Hepatocyte (in vitro differentiated cells): Measurements from ENCODE around the gene ANO10. TPM values are rescaled to one million over a fixed set of nuclear protein-coding genes. Genes with fewer than 3 reads are reported as not detected.

Experiments used
- DNase-seq: peaks from one replicate; pipeline ENCODE4 v3.0.0-alpha.2; 2016; ENCODE audit warnings: low spot score
- H2AFZ ChIP-seq: fragments of 200-600 bp; sonication (generic); 2 replicates; pipeline ENCODE4 v1.6.0; 2016; ENCODE audit warnings: antibody characterized with exemption, mild to moderate bottlenecking
- H3K27ac ChIP-seq: fragments of 200-600 bp; sonication (generic); 2 replicates; pipeline ENCODE4 v1.5.1; 2016; ENCODE audit warnings: mild to moderate bottlenecking
- H3K27me3 ChIP-seq: fragments of 200-600 bp; sonication (generic); 2 replicates; pipeline ENCODE4 v1.6.1; 2016
- H3K36me3 ChIP-seq: fragments of 200-600 bp; sonication (generic); replicated peaks from 2 replicates; pipeline ENCODE4 v1.5.1; 2016; ENCODE audit warnings: low read depth; ENCODE audit not compliant: insufficient read depth
- H3K4me1 ChIP-seq: fragments of 200-600 bp; sonication (generic); 2 replicates; pipeline ENCODE4 v1.5.1; 2016; ENCODE audit warnings: mild to moderate bottlenecking, moderate library complexity; ENCODE audit not compliant: insufficient read depth
- H3K4me2 ChIP-seq: fragments of 200-600 bp; sonication (generic); 2 replicates; pipeline ENCODE4 v1.6.0; 2016
- H3K4me3 ChIP-seq: fragments of 200-600 bp; sonication (generic); 2 replicates; pipeline ENCODE4 v1.5.1; 2016; ENCODE audit warnings: mild to moderate bottlenecking
- H3K79me2 ChIP-seq: fragments of 200-600 bp; sonication (generic); 2 replicates; pipeline ENCODE4 v1.6.0; 2017; ENCODE audit warnings: mild to moderate bottlenecking
- H3K9me2 ChIP-seq: fragments of 200-600 bp; sonication (generic); replicated peaks from 2 replicates; pipeline ENCODE4 v1.6.0; 2017; ENCODE audit warnings: mild to moderate bottlenecking; ENCODE audit not compliant: insufficient read depth
- H3K9me3 ChIP-seq: fragments of 200-600 bp; sonication (generic); 2 replicates; pipeline ENCODE4 v1.5.1; 2016; ENCODE audit warnings: low read depth, mild to moderate bottlenecking
- H4K20me1 ChIP-seq: fragments of 200-600 bp; sonication (generic); 2 replicates; pipeline ENCODE4 v1.6.0; 2016; ENCODE audit warnings: mild to moderate bottlenecking; ENCODE audit not compliant: insufficient read depth, poor library complexity, severe bottlenecking
- EZH2 ChIP-seq: fragments of 200-600 bp; sonication (generic); IDR thresholded peaks from 2 replicates; pipeline ENCODE4 v1.6.1; 2016; ENCODE audit warnings: antibody characterized with exemption, mild to moderate bottlenecking, borderline replicate concordance
- EZH2phosphoT487 ChIP-seq: fragments of 200-600 bp; sonication (generic); IDR thresholded peaks from one replicate; pipeline ENCODE4 v1.6.1; 2018; ENCODE audit warnings: antibody characterized with exemption, mild to moderate bottlenecking, low read depth, moderate library complexity; ENCODE audit not compliant: unreplicated experiment, severe bottlenecking
- WGBS: methylation state at CpG from one replicate; pipeline ENCODE4 v1.1.6; 2016; ENCODE audit warnings: low lambda C conversion rate; ENCODE audit errors: missing lambda C conversion rate; 5-methylcytosine and 5-hydroxymethylcytosine counted together
- polyA plus RNA-seq: library from polyadenylated mRNA; unstranded; fragments of >200 nt; fragmentation: Nextera tagmentation; extraction: Ambion mirVana; gene quantifications from 2 replicates; pipeline ENCODE4 v1.2.1, GENCODE V29; 2016
- total RNA-seq: library from RNA; depleted of rRNA; stranded (reverse); fragments of >200 nt; gene quantifications from 2 replicates; pipeline ENCODE4 v1.2.3, GENCODE V29; 2014
- TF ChIP-seq, protein P1 (sequence below): fragments of 200-600 bp; sonication (generic); IDR thresholded peaks from 2 replicates; pipeline ENCODE4 v1.5.1; 2016; ENCODE audit warnings: antibody characterized with exemption, mild to moderate bottlenecking; ENCODE audit not compliant: poor library complexity

ANO10 gene
- total and polyA plus RNA-seq, 2 experiments from 2014 or later: 28.5 to 33.5 TPM

DNA sequence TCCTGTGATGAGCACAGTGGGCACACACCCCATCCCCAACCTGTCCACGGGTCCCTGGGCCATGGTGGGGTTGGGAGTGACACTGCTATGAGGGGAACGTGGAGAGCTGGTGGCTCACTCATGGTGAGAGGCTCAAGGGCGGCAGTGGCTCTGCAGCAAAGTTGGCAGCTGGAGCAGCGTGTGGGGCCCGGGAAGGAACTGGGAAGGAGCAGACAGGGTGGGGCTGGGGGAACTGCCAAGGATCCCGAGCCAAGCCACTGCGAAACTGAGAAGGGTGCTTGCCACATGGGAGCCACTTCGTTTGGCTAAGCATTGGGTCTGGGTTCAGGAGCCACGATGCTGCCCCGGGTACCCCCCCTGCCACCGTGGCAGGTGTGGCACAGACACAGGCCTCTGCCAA lies 255.3 kb downstream of the ANO10 start:
- TF ChIP-seq, protein P1, sequence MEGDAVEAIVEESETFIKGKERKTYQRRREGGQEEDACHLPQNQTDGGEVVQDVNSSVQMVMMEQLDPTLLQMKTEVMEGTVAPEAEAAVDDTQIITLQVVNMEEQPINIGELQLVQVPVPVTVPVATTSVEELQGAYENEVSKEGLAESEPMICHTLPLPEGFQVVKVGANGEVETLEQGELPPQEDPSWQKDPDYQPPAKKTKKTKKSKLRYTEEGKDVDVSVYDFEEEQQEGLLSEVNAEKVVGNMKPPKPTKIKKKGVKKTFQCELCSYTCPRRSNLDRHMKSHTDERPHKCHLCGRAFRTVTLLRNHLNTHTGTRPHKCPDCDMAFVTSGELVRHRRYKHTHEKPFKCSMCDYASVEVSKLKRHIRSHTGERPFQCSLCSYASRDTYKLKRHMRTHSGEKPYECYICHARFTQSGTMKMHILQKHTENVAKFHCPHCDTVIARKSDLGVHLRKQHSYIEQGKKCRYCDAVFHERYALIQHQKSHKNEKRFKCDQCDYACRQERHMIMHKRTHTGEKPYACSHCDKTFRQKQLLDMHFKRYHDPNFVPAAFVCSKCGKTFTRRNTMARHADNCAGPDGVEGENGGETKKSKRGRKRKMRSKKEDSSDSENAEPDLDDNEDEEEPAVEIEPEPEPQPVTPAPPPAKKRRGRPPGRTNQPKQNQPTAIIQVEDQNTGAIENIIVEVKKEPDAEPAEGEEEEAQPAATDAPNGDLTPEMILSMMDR: no peak
- TF ChIP-seq EZH2 (no peak), EZH2phosphoT487 (no peak)
- DNase-seq: no peak
- Histone ChIP-seq H2AFZ (no peak overlapping the region), H3K4me1 (no peaks in the 10 kb centered on the region), H3K36me3 (no peaks in the 10 kb centered on the region), H3K4me3 (no peak overlapping the region), H3K27ac (no peak overlapping the region), H3K9me2 (no peaks in the 10 kb centered on the region), H4K20me1 (no peaks in the 10 kb centered on the region), H3K27me3 (no peaks in the 10 kb centered on the region), H3K4me2 (no peak overlapping the region), H3K9me3 (no peaks in the 10 kb centered on the region), H3K79me2 (no peaks in the 10 kb centered on the region)
- WGBS: 94% methylated on average over 11 of the region's 11 CpGs

DNA sequence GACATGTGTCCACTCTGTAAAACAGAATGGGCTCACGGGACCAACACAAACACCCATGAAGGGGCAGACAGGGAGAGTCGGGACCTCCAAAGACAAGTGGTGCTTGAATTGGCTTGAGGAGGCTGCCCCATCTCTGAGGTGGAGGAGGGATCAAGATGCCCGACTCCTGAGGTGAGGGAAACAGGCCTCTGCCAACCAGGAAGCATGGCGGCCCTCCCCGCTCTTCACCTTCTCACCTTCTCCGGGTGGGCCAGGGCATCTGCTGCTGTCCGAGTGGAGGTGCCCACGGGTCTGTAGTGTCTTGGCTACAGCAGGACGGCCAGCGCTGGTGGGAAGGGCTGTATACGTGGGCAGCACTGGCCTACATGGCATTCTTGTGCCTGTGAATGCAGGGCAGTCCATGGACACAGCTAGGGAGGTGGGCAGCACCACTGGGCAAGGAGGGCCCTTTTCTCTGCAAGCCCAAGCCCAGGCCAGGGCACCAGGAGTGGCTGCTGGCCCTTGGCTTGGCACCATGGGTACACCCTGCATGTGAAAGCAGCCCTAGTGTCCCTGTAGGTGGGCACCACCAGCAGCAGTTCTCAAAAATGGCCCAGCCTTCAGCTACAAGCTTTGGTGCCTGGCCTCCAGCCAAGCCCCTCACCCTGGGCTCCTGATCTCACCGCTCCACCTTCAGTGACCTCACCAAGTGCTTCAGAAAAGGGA lies 256.1 kb downstream of the ANO10 start:
- H3K79me2 ChIP-seq: no peaks in the 10 kb centered on the region
- no peaks in the 10 kb centered on the region for H3K9me2 ChIP-seq
- over 99% methylated on average over 12 of the region's 12 CpGs for WGBS
- H3K27ac ChIP-seq: no peak overlapping the region
- DNase-seq: no peak
- no peaks in the 10 kb centered on the region for H3K9me3 ChIP-seq
- H2AFZ ChIP-seq: no peak overlapping the region
- TF ChIP-seq, protein P1: no peak
- no peak for TF ChIP-seq EZH2phosphoT487
- no peak for TF ChIP-seq EZH2
- H3K4me1 ChIP-seq: no peaks in the 10 kb centered on the region
- no peaks in the 10 kb centered on the region for H3K36me3 ChIP-seq
- H4K20me1 ChIP-seq: no peaks in the 10 kb centered on the region
- no peaks in the 10 kb centered on the region for H3K27me3 ChIP-seq
- no peak overlapping the region for H3K4me2 ChIP-seq
- no peak overlapping the region for H3K4me3 ChIP-seq

DNA sequence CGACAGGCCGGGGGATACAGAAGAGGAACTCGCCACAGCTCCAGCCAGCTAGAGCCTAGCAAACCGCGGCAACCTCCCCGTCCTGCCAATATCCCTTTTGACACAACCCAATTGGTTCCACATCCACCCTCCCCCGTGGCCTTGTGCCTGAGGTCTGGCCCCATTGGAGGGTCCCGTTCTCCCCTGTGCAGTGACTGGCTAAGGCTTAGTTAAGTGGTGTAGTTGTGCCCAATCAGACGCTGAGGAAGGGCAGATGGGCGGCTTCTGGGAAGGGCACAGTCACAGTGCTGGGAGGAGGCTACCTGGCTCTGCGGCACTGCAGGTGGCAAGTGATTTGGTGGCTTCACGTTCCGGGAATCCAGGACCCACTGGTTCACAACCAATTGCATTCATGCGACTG lies 256.9 kb downstream of the ANO10 start:
- Histone ChIP-seq H3K27me3 (no peaks in the 10 kb centered on the region), H2AFZ (no peak overlapping the region), H3K4me1 (no peaks in the 10 kb centered on the region), H3K9me2 (no peaks in the 10 kb centered on the region), H3K4me2 (no peak overlapping the region), H3K79me2 (no peaks in the 10 kb centered on the region), H4K20me1 (no peaks in the 10 kb centered on the region), H3K27ac (no peak overlapping the region), H3K36me3 (no peaks in the 10 kb centered on the region), H3K9me3 (no peaks in the 10 kb centered on the region), H3K4me3 (no peak overlapping the region)
- TF ChIP-seq, protein P1: no peak
- TF ChIP-seq EZH2: no peak
- TF ChIP-seq EZH2phosphoT487: no peak
- DNase-seq: no peak
- WGBS: 99% methylated on average over 14 of the region's 14 CpGs
